CD14-positive monocyte (primary cell): Measurements from ENCODE around the gene ANO4. TPM values are rescaled to one million over a fixed set of nuclear protein-coding genes. Genes with fewer than 3 reads are reported as not detected.

Experiments used
- DNase-seq, 3 donors: peaks; one replicate each; pipeline ENCODE4 v3.0.0-alpha.2; 2011 to 2022
- H2AFZ ChIP-seq: 2 replicates; pipeline ENCODE4 v1.6.0; 2012; ENCODE audit warnings: mild to moderate bottlenecking, low read depth, low read length, inconsistent platforms; ENCODE audit not compliant: insufficient read depth, poor library complexity, severe bottlenecking
- H3K27ac ChIP-seq, 2 donors: 1 replicate in 1 of 2; 2 replicates in 1 of 2; pipeline ENCODE4 v1.5.1; 2012 to 2013; ENCODE audit warnings: low read length in 2 of 2, control low read depth in 1 of 2, inconsistent platforms in 1 of 2, low read depth in 1 of 2, mild to moderate bottlenecking in 1 of 2
- H3K27me3 ChIP-seq, 2 donors: one replicate each; pipeline versions ENCODE4 v1.6.0 to v1.6.1; 2011 to 2013; ENCODE audit warnings: low read length in 2 of 2; ENCODE audit not compliant: control insufficient read depth in 2 of 2, insufficient read depth in 2 of 2
- H3K36me3 ChIP-seq, 2 donors: replicated peaks in 1 of 2; 1 replicate in 1 of 2; 2 replicates in 1 of 2; pipeline versions ENCODE4 v1.5.1 to v1.6.1; 2012 to 2013; ENCODE audit warnings: low read length in 2 of 2, control low read depth in 1 of 2, inconsistent platforms in 1 of 2, mild to moderate bottlenecking in 1 of 2; ENCODE audit not compliant: insufficient read depth in 2 of 2, control insufficient read depth in 1 of 2
- H3K4me1 ChIP-seq, 2 donors: 1 replicate in 1 of 2; 2 replicates in 1 of 2; pipeline versions ENCODE4 v1.5.1 to v1.6.1; 2012 to 2013; ENCODE audit warnings: low read length in 2 of 2, control low read depth in 1 of 2, inconsistent platforms in 1 of 2, mild to moderate bottlenecking in 1 of 2, moderate library complexity in 1 of 2; ENCODE audit not compliant: insufficient read depth in 2 of 2, control insufficient read depth in 1 of 2
- H3K4me2 ChIP-seq: replicated peaks from 2 replicates; pipeline ENCODE3; 2012; ENCODE audit warnings: low read length, moderate library complexity, mild to moderate bottlenecking; ENCODE audit not compliant: poor library complexity, severe bottlenecking; ENCODE audit errors: extremely low read depth
- H3K4me3 ChIP-seq, 3 experiments: fragments of 200-600 bp in 1 of 3; sonication (generic) in 1 of 3; replicated peaks in 1 of 3; 1 replicate in 2 of 3; 2 replicates in 1 of 3; pipeline ENCODE4 v1.5.1; 2011 to 2013; ENCODE audit warnings: low read length in 3 of 3, mild to moderate bottlenecking in 3 of 3, control low read depth in 2 of 3, low read depth in 2 of 3, inconsistent platforms in 1 of 3, moderate library complexity in 1 of 3
- H3K79me2 ChIP-seq: 2 replicates; pipeline ENCODE4 v1.6.0; 2012; ENCODE audit warnings: mild to moderate bottlenecking, control low read depth, inconsistent platforms, low read length, moderate library complexity; ENCODE audit not compliant: insufficient read depth
- H3K9ac ChIP-seq: 2 replicates; pipeline ENCODE4 v1.6.0; 2017; ENCODE audit warnings: low read length, mild to moderate bottlenecking; ENCODE audit not compliant: insufficient read depth, poor library complexity, severe bottlenecking
- H3K9me3 ChIP-seq, 2 donors: replicated peaks in 1 of 2; 1 replicate in 1 of 2; 2 replicates in 1 of 2; pipeline versions ENCODE4 v1.5.1 to v1.6.1; 2012 to 2013; ENCODE audit warnings: low read length in 2 of 2, control low read depth in 1 of 2; ENCODE audit not compliant: control insufficient read depth in 1 of 2, insufficient read depth in 1 of 2
- H4K20me1 ChIP-seq: 2 replicates; pipeline ENCODE4 v1.6.0; 2012; ENCODE audit warnings: mild to moderate bottlenecking, low read length, control low read depth, moderate library complexity; ENCODE audit not compliant: insufficient read depth
- H3K27ac Mint-ChIP-seq, 7 donors: one replicate each; pipeline ENCODE4 v1.8.0; 2020; ENCODE audit warnings: mild to moderate bottlenecking in 7 of 7, mixed read lengths in 7 of 7, moderate library complexity in 6 of 7, inconsistent platforms in 2 of 7
- H3K27me3 Mint-ChIP-seq, 3 donors: one replicate each; pipeline ENCODE4 v1.8.0; 2021 to 2022; ENCODE audit warnings: low read depth in 3 of 3, mild to moderate bottlenecking in 3 of 3, mixed read lengths in 3 of 3, moderate library complexity in 3 of 3, inconsistent platforms in 1 of 3
- H3K36me3 Mint-ChIP-seq, 2 donors: one replicate each; pipeline ENCODE4 v1.8.0; 2020; ENCODE audit warnings: mixed read lengths in 2 of 2, inconsistent platforms in 1 of 2, mild to moderate bottlenecking in 1 of 2
- H3K4me1 Mint-ChIP-seq: one replicate; pipeline ENCODE4 v1.8.0; 2020; ENCODE audit warnings: mild to moderate bottlenecking, mixed read lengths
- H3K4me3 Mint-ChIP-seq, 2 donors: one replicate each; pipeline ENCODE4 v1.8.0; 2020; ENCODE audit warnings: mild to moderate bottlenecking in 2 of 2, mixed read lengths in 2 of 2, moderate library complexity in 1 of 2
- H3K9me3 Mint-ChIP-seq, 7 donors: one replicate each; pipeline ENCODE4 v1.8.0; 2020 to 2022; ENCODE audit warnings: mixed read lengths in 7 of 7, mild to moderate bottlenecking in 6 of 7, moderate library complexity in 6 of 7, inconsistent platforms in 2 of 7
- WGBS: methylation state at CpG from one replicate; pipeline ENCODE4 v1.1.5; 2013; ENCODE audit warnings: missing lambda C conversion rate; ENCODE audit not compliant: insufficient coverage; 5-methylcytosine and 5-hydroxymethylcytosine counted together
- intact Hi-C, 2 donors: fragments of 100-400 bp; cut with micrococcal nuclease; formaldehyde crosslinking; loops; one replicate each; pipeline versions ENCODE4 v1.15.0 to v1.15.1; 2023
- polyA plus RNA-seq, 3 donors: library from polyadenylated mRNA; depleted of rRNA in 1 of 3; unstranded in 2 of 3; stranded (reverse) in 1 of 3; fragments of 300-500 nt in 2 of 3; fragments of >200 nt in 1 of 3; fragmentation: Illumina TruSeq in 2 of 3; gene quantifications; 1 replicate in 2 of 3; 2 replicates in 1 of 3; pipeline ENCODE4 v1.2.3, GENCODE V29; 2012 to 2021
- TF ChIP-seq, protein P1 (sequence below): fragments of 200-600 bp; IDR thresholded peaks from one replicate; pipeline ENCODE4 v1.8.0; 2022; ENCODE audit warnings: antibody characterized with exemption, mild to moderate bottlenecking

ANO4 gene
- polyA plus RNA-seq, 3 donors: not detected

DNA sequence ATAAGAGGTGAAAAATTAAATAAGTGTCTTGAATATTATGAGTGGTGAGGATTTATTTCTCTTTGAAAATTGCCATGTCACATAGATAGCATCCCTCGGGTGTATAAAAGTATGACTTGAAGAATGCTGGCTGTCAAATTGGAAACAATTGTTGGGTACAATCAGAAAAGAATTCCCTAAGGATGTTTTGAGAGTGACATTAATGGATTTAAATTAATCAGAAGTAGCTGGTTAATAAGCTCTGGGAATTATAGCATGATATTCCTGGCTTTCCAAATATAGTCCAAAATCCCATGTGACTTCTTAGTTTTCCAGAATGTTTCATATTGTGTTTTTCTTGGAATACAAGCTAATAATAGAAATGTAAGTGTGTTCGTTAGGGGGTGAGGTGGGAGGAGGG is 196.5 kb downstream of the ANO4 start:
- Mint-ChIP-seq H3K27ac (no peak overlapping the region), H3K9me3 (peaks cover 0 to 1% (median 0%) of the 10 kb centered on the region in 7 donors), H3K27me3 (peaks cover 6 to 7% (median 7%) of the 10 kb centered on the region in 3 donors), H3K4me1 (peaks cover 10% of the 10 kb centered on the region), H3K36me3 (no peaks in the 10 kb centered on the region), H3K4me3 (no peak overlapping the region)
- no peaks in the 10 kb centered on the region for H4K20me1 ChIP-seq
- H2AFZ ChIP-seq: no peak overlapping the region
- no peaks in the 10 kb centered on the region for H3K79me2 ChIP-seq
- intact Hi-C loops: no loop called here
- WGBS: no CpG with 5 or more reads among the region's 2 CpGs
- no peak overlapping the region for H3K4me3 ChIP-seq
- H3K27ac ChIP-seq: no peak overlapping the region
- peaks cover 0 to 3% of the 10 kb centered on the region in 2 donors for H3K4me1 ChIP-seq
- no peaks in the 10 kb centered on the region for H3K36me3 ChIP-seq
- no peak overlapping the region for H3K9ac ChIP-seq
- no peak overlapping the region for H3K4me2 ChIP-seq
- no peak for DNase-seq
- H3K9me3 ChIP-seq: no peaks in the 10 kb centered on the region
- TF ChIP-seq, protein P1, sequence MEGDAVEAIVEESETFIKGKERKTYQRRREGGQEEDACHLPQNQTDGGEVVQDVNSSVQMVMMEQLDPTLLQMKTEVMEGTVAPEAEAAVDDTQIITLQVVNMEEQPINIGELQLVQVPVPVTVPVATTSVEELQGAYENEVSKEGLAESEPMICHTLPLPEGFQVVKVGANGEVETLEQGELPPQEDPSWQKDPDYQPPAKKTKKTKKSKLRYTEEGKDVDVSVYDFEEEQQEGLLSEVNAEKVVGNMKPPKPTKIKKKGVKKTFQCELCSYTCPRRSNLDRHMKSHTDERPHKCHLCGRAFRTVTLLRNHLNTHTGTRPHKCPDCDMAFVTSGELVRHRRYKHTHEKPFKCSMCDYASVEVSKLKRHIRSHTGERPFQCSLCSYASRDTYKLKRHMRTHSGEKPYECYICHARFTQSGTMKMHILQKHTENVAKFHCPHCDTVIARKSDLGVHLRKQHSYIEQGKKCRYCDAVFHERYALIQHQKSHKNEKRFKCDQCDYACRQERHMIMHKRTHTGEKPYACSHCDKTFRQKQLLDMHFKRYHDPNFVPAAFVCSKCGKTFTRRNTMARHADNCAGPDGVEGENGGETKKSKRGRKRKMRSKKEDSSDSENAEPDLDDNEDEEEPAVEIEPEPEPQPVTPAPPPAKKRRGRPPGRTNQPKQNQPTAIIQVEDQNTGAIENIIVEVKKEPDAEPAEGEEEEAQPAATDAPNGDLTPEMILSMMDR: no peak
- no peaks in the 10 kb centered on the region for H3K27me3 ChIP-seq

DNA sequence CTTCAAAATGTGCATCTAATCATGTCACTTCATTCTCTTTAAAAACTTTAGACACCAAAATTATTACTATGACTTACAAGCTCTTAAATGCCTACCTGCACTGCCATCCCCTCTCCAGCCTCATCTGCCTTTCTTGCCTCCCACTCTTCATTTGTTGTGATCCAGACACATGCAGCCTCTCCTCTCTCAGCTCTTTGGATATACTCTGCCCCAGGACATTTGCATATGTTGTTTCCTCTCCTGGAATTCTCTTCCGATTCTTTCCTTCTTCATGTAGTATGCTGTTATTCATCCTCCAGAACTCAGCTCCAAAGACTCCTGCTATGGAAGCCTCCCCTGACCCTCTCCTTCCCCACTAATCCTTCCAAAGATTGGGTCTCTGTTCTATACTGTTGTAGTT is 197.6 kb downstream of the ANO4 start:
- H3K36me3 ChIP-seq: no peaks in the 10 kb centered on the region
- peaks cover 0 to 3% (median 0%) of the 10 kb centered on the region in 7 donors for H3K9me3 Mint-ChIP-seq
- H3K4me3 Mint-ChIP-seq: no peak overlapping the region
- no peaks in the 10 kb centered on the region for H3K9me3 ChIP-seq
- H3K36me3 Mint-ChIP-seq: no peaks in the 10 kb centered on the region
- H3K79me2 ChIP-seq: no peaks in the 10 kb centered on the region
- no peaks in the 10 kb centered on the region for H3K27me3 ChIP-seq
- TF ChIP-seq, protein P1: no peak
- H3K4me3 ChIP-seq: no peak overlapping the region
- DNase-seq: no peak
- H3K27ac Mint-ChIP-seq: no peak overlapping the region
- intact Hi-C loops: no loop called here
- no peak overlapping the region for H3K9ac ChIP-seq
- H4K20me1 ChIP-seq: no peaks in the 10 kb centered on the region
- no peak overlapping the region for H2AFZ ChIP-seq
- H3K4me2 ChIP-seq: no peak overlapping the region
- H3K4me1 Mint-ChIP-seq: peaks cover 10% of the 10 kb centered on the region
- H3K27ac ChIP-seq: no peak overlapping the region
- WGBS: no CpG with 5 or more reads among the region's 1 CpG
- H3K4me1 ChIP-seq: peaks cover 0 to 3% of the 10 kb centered on the region in 2 donors
- H3K27me3 Mint-ChIP-seq: peaks cover 7 to 12% (median 7%) of the 10 kb centered on the region in 3 donors
